Keratinocyte (primary cell): ENCODE measurements around the gene MLLT3. TPM values are rescaled to one million over a fixed set of nuclear protein-coding genes. Genes with fewer than 3 reads are reported as not detected.

Source experiments
- DNase-seq: peaks from one replicate; pipeline ENCODE4 v3.0.0-alpha.2; 2011; ENCODE audit warnings: low read depth, missing footprints, low spot score
- FAIRE-seq: peaks from 2 replicates; lab custom pipeline; 2011; peaks lifted over from hg19 to GRCh38; lab: Jason Lieb, UNC
- H2AFZ ChIP-seq: 2 replicates; pipeline ENCODE4 v1.6.0; 2012; ENCODE audit warnings: low read length, control low read depth, inconsistent platforms; ENCODE audit not compliant: control insufficient read depth
- H3K27ac ChIP-seq: 2 replicates; pipeline ENCODE4 v1.5.1; 2011; ENCODE audit warnings: low read length; ENCODE audit not compliant: control insufficient read depth, insufficient read depth
- H3K27me3 ChIP-seq: 3 replicates; pipeline ENCODE4 v1.6.0; 2011; ENCODE audit warnings: low read length; ENCODE audit not compliant: control insufficient read depth, insufficient read depth; ENCODE audit errors: extremely low read depth
- H3K36me3 ChIP-seq, 2 experiments: 2 replicates in 1 of 2; 3 replicates in 1 of 2; pipeline ENCODE4 v1.5.1; 2011; ENCODE audit warnings: low read length in 2 of 2, mild to moderate bottlenecking in 1 of 2; ENCODE audit not compliant: control insufficient read depth in 2 of 2, insufficient read depth in 2 of 2; ENCODE audit errors: extremely low read depth in 1 of 2
- H3K4me1 ChIP-seq: 3 replicates; pipeline ENCODE4 v1.5.1; 2011; ENCODE audit warnings: low read length; ENCODE audit not compliant: control insufficient read depth, insufficient read depth; ENCODE audit errors: extremely low read depth
- H3K4me2 ChIP-seq: 3 replicates; pipeline ENCODE4 v1.6.0; 2011; ENCODE audit warnings: low read depth, low read length; ENCODE audit not compliant: control insufficient read depth, insufficient read depth; ENCODE audit errors: extremely low read depth
- H3K4me3 ChIP-seq, 3 experiments: fragments of 200-600 bp in 1 of 3; sonication (generic) in 1 of 3; 2 replicates in 2 of 3; 3 replicates in 1 of 3; pipeline ENCODE4 v1.5.1; 2011 to 2016; ENCODE audit warnings: low read length in 3 of 3, mild to moderate bottlenecking in 3 of 3, control low read depth in 2 of 3, inconsistent platforms in 1 of 3, low read depth in 1 of 3, mixed read lengths in 1 of 3, mixed run types in 1 of 3, moderate library complexity in 1 of 3; ENCODE audit not compliant: control insufficient read depth in 2 of 3, insufficient read depth in 2 of 3; ENCODE audit errors: extremely low read depth in 1 of 3
- H3K79me2 ChIP-seq: 2 replicates; pipeline ENCODE4 v1.6.0; 2012; ENCODE audit warnings: low read length; ENCODE audit not compliant: control insufficient read depth, insufficient read depth
- H3K9ac ChIP-seq: 3 replicates; pipeline ENCODE4 v1.6.0; 2011; ENCODE audit warnings: low read length; ENCODE audit not compliant: control insufficient read depth, insufficient read depth; ENCODE audit errors: extremely low read depth
- H3K9me1 ChIP-seq: 3 replicates; pipeline ENCODE4 v1.6.0; 2011; ENCODE audit warnings: low read length; ENCODE audit not compliant: control insufficient read depth, insufficient read depth; ENCODE audit errors: extremely low read depth
- H3K9me3 ChIP-seq: 2 replicates; pipeline ENCODE4 v1.5.1; 2012; ENCODE audit warnings: low read depth, low read length; ENCODE audit not compliant: control insufficient read depth
- H4K20me1 ChIP-seq: 3 replicates; pipeline ENCODE4 v1.6.0; 2011; ENCODE audit warnings: low read length; ENCODE audit not compliant: control insufficient read depth, insufficient read depth; ENCODE audit errors: extremely low read depth
- EZH2 ChIP-seq: IDR thresholded peaks from one replicate; pipeline ENCODE4 v1.6.1; 2012; ENCODE audit warnings: inconsistent platforms, mild to moderate bottlenecking, low read length, moderate library complexity
- dilution Hi-C: fragments of 300-500 bp; cut with MboI; formaldehyde crosslinking; loops from one replicate; pipeline ENCODE4 v1.7.0; 2020; ENCODE audit warnings: low sequenced_read_pairs; ENCODE audit not compliant: extremely low pct_ligation_motif_present
- polyA plus RNA-seq, 5 experiments: library from polyadenylated mRNA; depleted of rRNA in 3 of 5; stranded (reverse) in 3 of 5; stranded (forward) in 1 of 5; unstranded in 1 of 5; fragments of >200 nt; gene quantifications; 1 replicate in 1 of 5; 2 replicates in 3 of 5; 3 replicates in 1 of 5; pipeline versions ENCODE4 v1.2.1 to v1.2.3, GENCODE V29; 2011 to 2012; ENCODE audit warnings: missing spikeins in 2 of 5, low read depth in 1 of 5, low replicate concordance in 1 of 5
- TF ChIP-seq, protein P1 (sequence below), 3 experiments: IDR thresholded peaks in 1 of 3; conservative IDR thresholded peaks in 1 of 3; optimal IDR thresholded peaks in 1 of 3; 2 replicates in 2 of 3; 3 replicates in 1 of 3; pipeline versions ENCODE3 to v1.5.1; 2011; ENCODE audit warnings: low read length in 3 of 3, mild to moderate bottlenecking in 3 of 3, moderate library complexity in 2 of 3, control low read depth in 1 of 3, inconsistent platforms in 1 of 3; ENCODE audit not compliant: insufficient read depth in 2 of 3; ENCODE audit errors: extremely low read depth in 1 of 3

MLLT3 gene
- polyA plus RNA-seq, 1 donor (not counting 4 experiments of a cell fraction or from before 2014, with no cell fraction given): 17.0 TPM

DNA sequence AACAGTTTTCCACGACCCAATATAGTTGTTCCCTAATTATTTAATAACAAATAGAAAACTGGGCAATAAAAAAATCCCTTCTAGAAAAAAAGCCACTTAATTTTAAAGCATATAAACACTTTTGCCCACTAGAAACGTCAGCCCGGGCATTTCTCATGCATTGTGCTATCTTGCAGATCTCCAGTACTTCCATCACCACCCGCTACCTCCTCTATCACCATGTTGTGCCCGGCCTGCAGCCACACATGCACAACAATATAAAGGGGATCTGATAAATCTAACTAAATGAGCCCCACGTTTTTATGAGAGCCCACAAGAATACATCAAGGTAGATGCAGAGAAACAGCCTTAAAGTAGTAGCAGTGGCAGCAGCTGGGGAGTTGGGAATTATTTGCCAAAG lies 272.7 kb downstream of the MLLT3 start:
- no peak overlapping the region for H3K9ac ChIP-seq
- no peaks in the 10 kb centered on the region for H3K9me1 ChIP-seq
- no peak overlapping the region for H3K4me3 ChIP-seq
- no peaks in the 10 kb centered on the region for H3K36me3 ChIP-seq
- no peak for TF ChIP-seq EZH2
- TF ChIP-seq, protein P1, sequence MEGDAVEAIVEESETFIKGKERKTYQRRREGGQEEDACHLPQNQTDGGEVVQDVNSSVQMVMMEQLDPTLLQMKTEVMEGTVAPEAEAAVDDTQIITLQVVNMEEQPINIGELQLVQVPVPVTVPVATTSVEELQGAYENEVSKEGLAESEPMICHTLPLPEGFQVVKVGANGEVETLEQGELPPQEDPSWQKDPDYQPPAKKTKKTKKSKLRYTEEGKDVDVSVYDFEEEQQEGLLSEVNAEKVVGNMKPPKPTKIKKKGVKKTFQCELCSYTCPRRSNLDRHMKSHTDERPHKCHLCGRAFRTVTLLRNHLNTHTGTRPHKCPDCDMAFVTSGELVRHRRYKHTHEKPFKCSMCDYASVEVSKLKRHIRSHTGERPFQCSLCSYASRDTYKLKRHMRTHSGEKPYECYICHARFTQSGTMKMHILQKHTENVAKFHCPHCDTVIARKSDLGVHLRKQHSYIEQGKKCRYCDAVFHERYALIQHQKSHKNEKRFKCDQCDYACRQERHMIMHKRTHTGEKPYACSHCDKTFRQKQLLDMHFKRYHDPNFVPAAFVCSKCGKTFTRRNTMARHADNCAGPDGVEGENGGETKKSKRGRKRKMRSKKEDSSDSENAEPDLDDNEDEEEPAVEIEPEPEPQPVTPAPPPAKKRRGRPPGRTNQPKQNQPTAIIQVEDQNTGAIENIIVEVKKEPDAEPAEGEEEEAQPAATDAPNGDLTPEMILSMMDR (optimal IDR thresholded peaks at IDR 0.05 in 1 of 3, IDR thresholded peaks at IDR 0.05 in 1 of 3, conservative IDR thresholded peaks at IDR 0.05 in 1 of 3; ENCODE audit: extremely low read depth in 1 of 3, insufficient read depth in 2 of 3, low read length in 3 of 3): no peak
- FAIRE-seq (no peak), DNase-seq (no peak)
- H3K79me2 ChIP-seq: no peaks in the 10 kb centered on the region
- H2AFZ ChIP-seq: no peak overlapping the region
- peaks cover 14% of the 10 kb centered on the region for H3K4me1 ChIP-seq
- H3K4me2 ChIP-seq: no peak overlapping the region
- no peaks in the 10 kb centered on the region for H3K27me3 ChIP-seq
- no peak overlapping the region for H3K27ac ChIP-seq
- no peaks in the 10 kb centered on the region for H3K9me3 ChIP-seq
- dilution Hi-C loops: no loop called here
- H4K20me1 ChIP-seq: no peaks in the 10 kb centered on the region

GRCh38 chr9:20343325-20343724 lies 279.0 kb downstream of the MLLT3 start:
- Histone ChIP-seq H3K9me1 (no peaks in the 10 kb centered on the region), H3K9me3 (no peaks in the 10 kb centered on the region), H3K4me2 (no peak overlapping the region), H3K4me3 (no peak overlapping the region), H3K4me1 (no peaks in the 10 kb centered on the region), H2AFZ (no peak overlapping the region), H4K20me1 (no peaks in the 10 kb centered on the region), H3K9ac (no peak overlapping the region), H3K79me2 (no peaks in the 10 kb centered on the region), H3K27ac (no peak overlapping the region), H3K27me3 (no peaks in the 10 kb centered on the region), H3K36me3 (no peaks in the 10 kb centered on the region)
- TF ChIP-seq, protein P1 (optimal IDR thresholded peaks at IDR 0.05 in 1 of 3, IDR thresholded peaks at IDR 0.05 in 1 of 3, conservative IDR thresholded peaks at IDR 0.05 in 1 of 3; ENCODE audit: extremely low read depth in 1 of 3, insufficient read depth in 2 of 3, low read length in 3 of 3): no peak
- no peak for TF ChIP-seq EZH2
- dilution Hi-C loops: no loop called here
- DNase-seq (no peak), FAIRE-seq (no peak)
